ENCODE data around the gene ACAD11.

GRCh38 chr3:132596326-132596725 is 63.3 kb downstream of the ACAD11 start:
- no peak for TF ChIP-seq SUZ12 (IDR thresholded peaks at IDR 0.05)
- no peak for TF ChIP-seq FOXM1 (IDR thresholded peaks at IDR 0.05; ENCODE audit: borderline replicate concordance)
- no peak for TF ChIP-seq SP1 (IDR thresholded peaks at IDR 0.05)
- TF ChIP-seq CTBP1 (IDR thresholded peaks at IDR 0.05; ENCODE audit: borderline replicate concordance) = no peak
- TF ChIP-seq BHLHE40 (IDR thresholded peaks at IDR 0.05; ENCODE audit: borderline replicate concordance) = no peak
- TF ChIP-seq LEF1 (IDR thresholded peaks at IDR 0.05; ENCODE audit: borderline replicate concordance) = no peak
- TF ChIP-seq HDGF (IDR thresholded peaks at IDR 0.05; ENCODE audit: borderline replicate concordance) = no peak
- no peak for TF ChIP-seq TARDBP (IDR thresholded peaks at IDR 0.05)
- no peak for TF ChIP-seq ELF4 (IDR thresholded peaks at IDR 0.05)
- no peak for TF ChIP-seq PKNOX1 (IDR thresholded peaks at IDR 0.05)
